Mesothelial cell of epicardium (in vitro differentiated cells): ENCODE results near the gene ARMC9. TPM values are rescaled to one million over a fixed set of nuclear protein-coding genes. Genes with fewer than 3 reads are reported as not detected.
"Not testable (repeated sequence)": the region's sequence is repeated elsewhere in the genome, so short reads cannot be mapped to it uniquely, and the experiment has no call there.

Experiments used
- DNase-seq, 2 experiments: peaks; one replicate each; pipeline ENCODE4 v3.0.0; 2021; ENCODE audit warnings: low spot score in 2 of 2; ENCODE audit not compliant: unreplicated experiment in 2 of 2
- H3K27ac Mint-ChIP-seq: 2 replicates; pipeline ENCODE4 v1.8.0; 2021; ENCODE audit warnings: mixed read lengths
- H3K27me3 Mint-ChIP-seq: 2 replicates; pipeline ENCODE4 v1.8.0; 2021; ENCODE audit warnings: low read depth, mixed read lengths
- H3K36me3 Mint-ChIP-seq: 2 replicates; pipeline ENCODE4 v1.8.0; 2021; ENCODE audit warnings: mixed read lengths
- H3K4me1 Mint-ChIP-seq: 2 replicates; pipeline ENCODE4 v1.8.0; 2021; ENCODE audit warnings: mixed read lengths
- H3K4me3 Mint-ChIP-seq: 2 replicates; pipeline ENCODE4 v1.8.0; 2021; ENCODE audit warnings: mild to moderate bottlenecking, moderate library complexity, mixed read lengths
- H3K9me3 Mint-ChIP-seq: 2 replicates; pipeline ENCODE4 v1.8.0; 2021; ENCODE audit warnings: mixed read lengths
- total RNA-seq: library from RNA; stranded (reverse); gene quantifications from 3 replicates; pipeline ENCODE4 v1.2.1, GENCODE V29; 2021
- TF ChIP-seq, protein P1 (sequence below): fragments of 200-600 bp; sonication (generic); IDR thresholded peaks from one replicate; pipeline ENCODE4 v1.5.0; 2021; ENCODE audit warnings: antibody characterized with exemption; ENCODE audit not compliant: unreplicated experiment

ARMC9 gene
- total RNA-seq, 1 donor from 2014 or later = 52.3 TPM

DNA sequence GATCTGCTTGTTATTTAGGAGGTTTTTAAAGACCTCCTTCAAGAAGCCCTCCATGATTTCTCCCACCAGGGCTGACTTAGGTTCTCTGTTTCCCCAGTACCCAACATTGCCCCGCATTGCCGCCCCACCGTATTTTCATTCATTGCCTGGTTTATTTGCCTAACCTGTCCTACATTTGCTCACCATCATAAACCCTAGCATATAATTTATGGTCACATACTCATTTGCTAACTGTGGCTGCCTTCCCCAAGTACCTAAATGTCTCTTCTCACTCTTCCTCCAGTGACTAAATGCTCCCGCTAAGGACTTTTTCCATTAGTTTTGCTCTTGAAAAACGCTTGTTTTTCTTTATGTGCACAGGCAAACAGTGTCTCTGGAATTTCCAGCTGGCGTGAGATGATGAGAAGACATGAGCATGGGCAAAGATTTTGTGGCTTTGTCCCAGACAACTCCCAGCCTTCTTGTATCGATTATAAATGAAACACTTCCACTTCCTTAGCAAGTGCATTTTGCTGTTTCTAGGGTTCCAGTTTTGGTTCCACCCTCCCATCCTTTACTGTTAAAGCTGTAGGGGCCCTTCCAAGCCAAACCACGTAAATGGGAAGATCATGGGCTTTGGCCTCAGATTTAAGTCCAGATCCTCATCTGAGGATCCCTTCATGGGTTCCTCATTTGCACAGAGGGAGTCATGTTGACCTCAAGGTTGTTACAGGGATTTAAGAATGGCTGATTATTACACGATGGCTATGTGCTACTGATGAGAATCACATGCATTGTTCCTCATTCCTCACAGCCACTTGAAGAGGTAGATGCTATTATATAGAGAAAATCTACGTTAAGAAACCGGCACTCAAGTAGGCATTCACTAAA, 21.0 kb upstream of the ARMC9 start:
- Mint-ChIP-seq H3K9me3 (no peaks in the 10 kb centered on the region), H3K27me3 (no peaks in the 10 kb centered on the region), H3K4me1 (peaks cover 14% of the 10 kb centered on the region), H3K4me3 (no peak overlapping the region), H3K36me3 (peaks cover 17% of the 10 kb centered on the region), H3K27ac (peak overlapping the region; percentile 13)
- no peak for DNase-seq
- TF ChIP-seq, protein P1, sequence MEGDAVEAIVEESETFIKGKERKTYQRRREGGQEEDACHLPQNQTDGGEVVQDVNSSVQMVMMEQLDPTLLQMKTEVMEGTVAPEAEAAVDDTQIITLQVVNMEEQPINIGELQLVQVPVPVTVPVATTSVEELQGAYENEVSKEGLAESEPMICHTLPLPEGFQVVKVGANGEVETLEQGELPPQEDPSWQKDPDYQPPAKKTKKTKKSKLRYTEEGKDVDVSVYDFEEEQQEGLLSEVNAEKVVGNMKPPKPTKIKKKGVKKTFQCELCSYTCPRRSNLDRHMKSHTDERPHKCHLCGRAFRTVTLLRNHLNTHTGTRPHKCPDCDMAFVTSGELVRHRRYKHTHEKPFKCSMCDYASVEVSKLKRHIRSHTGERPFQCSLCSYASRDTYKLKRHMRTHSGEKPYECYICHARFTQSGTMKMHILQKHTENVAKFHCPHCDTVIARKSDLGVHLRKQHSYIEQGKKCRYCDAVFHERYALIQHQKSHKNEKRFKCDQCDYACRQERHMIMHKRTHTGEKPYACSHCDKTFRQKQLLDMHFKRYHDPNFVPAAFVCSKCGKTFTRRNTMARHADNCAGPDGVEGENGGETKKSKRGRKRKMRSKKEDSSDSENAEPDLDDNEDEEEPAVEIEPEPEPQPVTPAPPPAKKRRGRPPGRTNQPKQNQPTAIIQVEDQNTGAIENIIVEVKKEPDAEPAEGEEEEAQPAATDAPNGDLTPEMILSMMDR = no peak

DNA sequence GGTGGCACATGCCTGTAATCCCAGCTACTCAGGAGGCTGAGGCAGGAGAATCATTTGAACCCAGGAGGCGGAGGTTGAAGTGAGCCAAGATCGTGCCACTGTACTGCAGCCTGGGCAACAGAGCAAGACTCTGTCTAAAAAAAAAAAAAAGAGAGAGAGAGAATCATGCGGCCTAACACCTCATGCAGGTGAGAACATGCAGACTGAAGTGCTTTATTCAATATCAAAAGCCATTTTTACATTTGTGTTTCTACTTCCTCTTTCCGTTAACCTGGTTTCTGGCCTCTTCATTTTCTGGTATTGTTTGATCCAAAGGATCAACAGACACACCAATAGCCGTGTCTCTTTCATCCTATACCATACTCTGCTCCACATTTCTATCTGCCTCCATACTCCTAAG, 19.6 kb upstream of the ARMC9 start:
- not testable (repeated sequence) for DNase-seq, H3K9me3 Mint-ChIP-seq, H3K4me3 Mint-ChIP-seq, H3K27ac Mint-ChIP-seq, H3K27me3 Mint-ChIP-seq
- H3K4me1 Mint-ChIP-seq = peaks cover 10% of the 10 kb centered on the region
- H3K36me3 Mint-ChIP-seq = peaks cover 12% of the 10 kb centered on the region

DNA sequence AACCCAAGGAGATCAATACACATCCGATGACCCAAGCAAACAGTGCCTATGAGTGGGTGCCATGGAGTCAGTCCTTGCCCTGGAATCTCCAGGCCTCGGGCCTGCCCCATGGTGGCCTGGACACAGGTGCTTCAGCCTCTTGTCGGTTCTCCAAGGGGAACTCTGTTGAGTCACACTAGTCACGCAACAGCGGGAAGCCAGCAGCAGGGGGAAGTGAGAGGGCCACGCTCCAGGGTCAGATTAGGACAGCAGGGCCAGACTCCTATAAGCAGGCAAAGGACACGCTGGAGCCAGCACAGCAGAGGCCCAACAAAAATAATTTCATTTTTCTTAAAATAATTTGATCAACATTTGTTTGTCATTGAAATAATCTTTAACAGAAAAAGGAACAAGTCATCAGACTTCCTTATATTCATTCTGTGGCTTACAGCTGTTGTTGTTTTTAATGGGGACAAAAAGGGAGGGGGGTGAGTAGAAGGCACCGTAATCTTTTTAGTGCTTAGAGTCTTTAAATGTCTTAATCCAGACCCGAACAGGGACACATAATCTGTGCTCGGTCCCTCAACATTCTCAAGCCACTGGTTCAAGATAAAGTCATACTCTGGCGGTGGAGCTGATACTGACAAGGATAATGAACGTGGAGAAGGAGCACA, 16.4 kb upstream of the ARMC9 start:
- H3K4me3 Mint-ChIP-seq = no peak overlapping the region
- H3K27me3 Mint-ChIP-seq = no peaks in the 10 kb centered on the region
- peaks cover 4% of the 10 kb centered on the region for H3K4me1 Mint-ChIP-seq
- no peaks in the 10 kb centered on the region for H3K9me3 Mint-ChIP-seq
- DNase-seq = no peak
- peaks cover 3% of the 10 kb centered on the region for H3K36me3 Mint-ChIP-seq
- no peak overlapping the region for H3K27ac Mint-ChIP-seq
- TF ChIP-seq, protein P1 = no peak

DNA sequence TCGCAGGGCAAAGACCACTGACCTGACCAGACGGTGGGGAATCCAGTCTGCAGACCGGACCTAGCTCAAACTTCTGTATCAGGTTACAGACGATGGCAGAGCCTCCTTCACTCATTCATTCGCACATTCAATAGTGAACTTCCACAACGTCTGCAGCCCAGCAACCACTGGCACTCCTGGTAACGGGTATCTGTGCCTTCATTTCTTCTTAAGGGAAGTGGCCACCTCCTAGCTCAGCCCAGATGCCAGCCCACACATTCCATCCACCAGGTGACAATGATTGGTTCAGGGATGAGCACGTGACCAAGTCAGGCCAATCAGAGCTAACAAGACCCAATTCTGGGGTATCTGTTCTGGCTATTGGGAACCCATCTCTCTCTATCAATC, 15.9 kb upstream of the ARMC9 start:
- no peak for DNase-seq
- Mint-ChIP-seq H3K4me3 (no peak overlapping the region), H3K4me1 (peaks cover 5% of the 10 kb centered on the region), H3K27ac (no peak overlapping the region), H3K9me3 (no peaks in the 10 kb centered on the region), H3K36me3 (no peaks in the 10 kb centered on the region), H3K27me3 (no peaks in the 10 kb centered on the region)
- TF ChIP-seq, protein P1 = no peak

DNA sequence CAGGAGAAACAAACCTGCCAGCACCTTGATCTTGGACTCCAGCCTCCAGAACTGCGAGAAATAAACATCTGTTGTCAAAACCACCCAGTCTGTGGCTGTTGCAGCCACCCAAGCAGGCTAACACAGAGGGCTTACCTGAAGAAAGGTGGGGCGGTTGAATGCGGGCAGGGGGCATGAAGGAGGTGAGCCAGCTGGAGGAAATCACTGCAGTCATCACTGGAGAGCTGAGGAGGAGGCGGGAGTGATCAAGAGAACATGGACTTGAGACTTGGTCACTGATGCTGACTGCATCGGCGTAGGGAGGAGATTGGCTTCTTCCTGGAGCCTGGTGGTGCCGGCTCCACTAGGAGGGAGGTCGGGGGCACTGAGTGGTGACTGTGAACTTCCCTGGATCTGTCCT, 14.6 kb upstream of the ARMC9 start:
- H3K4me3 Mint-ChIP-seq = no peak overlapping the region
- no peaks in the 10 kb centered on the region for H3K36me3 Mint-ChIP-seq
- peaks cover 8% of the 10 kb centered on the region for H3K4me1 Mint-ChIP-seq

More for the DNA sequence above, 14.6 kb upstream of the ARMC9 start:
- DNase-seq = no peak
- no peak overlapping the region for H3K27ac Mint-ChIP-seq
- no peaks in the 10 kb centered on the region for H3K9me3 Mint-ChIP-seq
- no peaks in the 10 kb centered on the region for H3K27me3 Mint-ChIP-seq
- TF ChIP-seq, protein P1 = no peak
